Tibial nerve (tissue), 3 donors: ENCODE data around the gene PTPRA.

ENCODE experiments used
- POLR2A ChIP-seq, 2 donors: fragments of 450-650 bp; IDR thresholded peaks; one replicate each; pipeline ENCODE4 v1.6.1; 2017; ENCODE audit warnings: antibody characterized with exemption in 2 of 2, mild to moderate bottlenecking in 2 of 2, moderate library complexity in 2 of 2
- TF ChIP-seq, protein P1 (sequence below), 5 experiments: fragments of 200-600 bp in 3 of 5; fragments of 450-650 bp in 2 of 5; sonication (generic) in 3 of 5; IDR thresholded peaks; one replicate each; pipeline ENCODE4 v1.5.1; 2016 to 2019; ENCODE audit warnings: antibody characterized with exemption in 5 of 5, mild to moderate bottlenecking in 3 of 5, moderate library complexity in 2 of 5

DNA sequence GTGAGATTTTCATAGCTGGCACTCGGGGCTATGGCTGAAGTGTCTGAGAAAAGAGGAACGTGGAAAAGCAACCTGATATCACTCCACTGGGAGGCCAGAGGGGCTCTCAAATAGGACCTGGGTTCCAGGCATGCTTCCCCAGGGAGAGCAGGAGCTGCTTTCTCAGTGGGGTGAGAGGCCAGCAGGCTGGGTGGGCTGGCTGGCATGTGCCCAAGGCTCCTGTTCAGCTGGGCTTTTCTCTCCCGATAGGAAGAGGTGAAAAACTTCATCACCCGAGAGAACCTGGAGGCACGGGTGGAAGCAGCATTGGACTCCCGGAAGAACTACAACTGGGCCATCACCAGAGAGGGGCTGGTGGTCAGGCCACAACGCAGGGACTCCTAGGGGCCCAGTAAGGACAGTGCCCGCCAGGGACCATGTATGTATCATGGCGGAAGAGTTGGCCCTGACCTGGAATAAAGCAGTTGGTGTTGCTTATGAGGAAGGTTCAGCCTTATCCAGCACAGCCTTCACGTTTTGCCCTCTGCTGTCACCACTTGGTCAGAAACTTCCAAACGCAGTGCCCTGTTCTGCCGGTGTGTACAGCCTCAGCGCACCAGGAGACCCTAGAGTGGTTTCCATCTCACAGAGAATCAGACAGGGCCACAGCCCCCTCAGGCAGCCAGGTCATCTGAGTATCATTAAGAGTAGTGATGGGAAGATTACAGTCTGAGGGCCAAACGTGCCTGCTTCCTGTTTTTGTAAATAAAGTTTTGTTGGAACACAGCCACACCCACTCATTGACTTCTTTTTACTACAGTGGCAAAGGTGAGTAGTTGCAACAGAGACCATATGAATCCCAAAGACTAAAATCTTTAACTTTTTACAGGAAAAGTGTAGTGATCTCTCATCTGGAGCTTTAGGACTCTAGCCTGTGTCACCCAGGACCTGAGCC lies 174.5 kb downstream of the PTPRA start:
- TF ChIP-seq, protein P1, sequence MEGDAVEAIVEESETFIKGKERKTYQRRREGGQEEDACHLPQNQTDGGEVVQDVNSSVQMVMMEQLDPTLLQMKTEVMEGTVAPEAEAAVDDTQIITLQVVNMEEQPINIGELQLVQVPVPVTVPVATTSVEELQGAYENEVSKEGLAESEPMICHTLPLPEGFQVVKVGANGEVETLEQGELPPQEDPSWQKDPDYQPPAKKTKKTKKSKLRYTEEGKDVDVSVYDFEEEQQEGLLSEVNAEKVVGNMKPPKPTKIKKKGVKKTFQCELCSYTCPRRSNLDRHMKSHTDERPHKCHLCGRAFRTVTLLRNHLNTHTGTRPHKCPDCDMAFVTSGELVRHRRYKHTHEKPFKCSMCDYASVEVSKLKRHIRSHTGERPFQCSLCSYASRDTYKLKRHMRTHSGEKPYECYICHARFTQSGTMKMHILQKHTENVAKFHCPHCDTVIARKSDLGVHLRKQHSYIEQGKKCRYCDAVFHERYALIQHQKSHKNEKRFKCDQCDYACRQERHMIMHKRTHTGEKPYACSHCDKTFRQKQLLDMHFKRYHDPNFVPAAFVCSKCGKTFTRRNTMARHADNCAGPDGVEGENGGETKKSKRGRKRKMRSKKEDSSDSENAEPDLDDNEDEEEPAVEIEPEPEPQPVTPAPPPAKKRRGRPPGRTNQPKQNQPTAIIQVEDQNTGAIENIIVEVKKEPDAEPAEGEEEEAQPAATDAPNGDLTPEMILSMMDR (IDR thresholded peaks at IDR 0.05) = no peak
- TF ChIP-seq POLR2A (IDR thresholded peaks at IDR 0.05) = no peak
